Measurements from ENCODE around the gene ZNF76.
"Not testable (repeated sequence)": the region's sequence is repeated elsewhere in the genome, so short reads cannot be mapped to it uniquely, and the experiment has no call there.

The ZNF76 gene

DNA sequence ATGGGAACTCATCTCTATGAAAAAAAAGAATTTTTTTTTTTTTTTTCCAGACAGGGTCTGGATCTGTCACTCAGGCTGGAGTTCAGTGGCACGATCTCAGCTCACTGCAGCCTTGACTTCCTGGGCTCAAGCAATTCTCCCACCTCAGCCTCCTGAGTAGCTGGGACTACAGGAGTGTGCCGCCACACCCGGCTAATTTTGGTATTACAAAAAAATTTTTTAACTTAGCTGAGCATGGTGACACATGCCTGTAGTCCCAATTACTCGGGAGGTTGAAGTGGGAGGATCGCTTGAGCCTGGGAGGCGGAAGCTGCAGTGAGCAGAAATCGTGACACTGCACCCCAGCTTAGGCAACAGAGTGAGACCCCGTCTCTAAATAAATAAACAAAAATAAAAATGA, 45.6 kb downstream of the ZNF76 start:
- no peaks in the 10 kb centered on the region for H3K4me1 ChIP-seq
- no peak for DNase-seq (ENCODE audit: low spot score in 2 of 2)
- no peaks in the 10 kb centered on the region for H3K9me3 ChIP-seq
- in situ Hi-C loops (cut with MboI; ENCODE audit: low sequenced_read_pairs), result no loop called here
- no peak overlapping the region for H3K4me3 ChIP-seq
- no peaks in the 10 kb centered on the region for H3K36me3 ChIP-seq (replicated peaks)
- no peaks in the 10 kb centered on the region; the same call in 1 of the 2 replicates for H3K27me3 ChIP-seq (ENCODE audit: low read depth)

DNA sequence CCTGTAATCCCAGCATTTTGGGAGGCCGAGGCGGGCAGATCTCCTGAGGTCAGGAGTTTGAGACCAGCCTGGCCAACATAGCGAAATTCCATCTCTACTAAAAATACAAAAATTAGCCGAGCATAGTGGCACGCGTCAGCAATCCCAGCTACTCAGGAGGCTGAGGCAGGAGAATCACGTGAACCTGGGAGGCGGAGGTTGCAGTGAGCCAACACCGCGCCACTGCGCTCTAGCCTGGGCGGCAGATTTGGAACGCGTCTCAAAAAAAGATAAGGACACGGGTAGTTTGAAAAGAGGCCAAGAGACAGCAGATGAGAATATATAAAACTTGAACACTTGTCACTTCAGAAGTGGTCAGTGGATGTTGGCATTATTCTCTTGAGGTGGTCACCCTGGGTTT, 47.6 kb downstream of the ZNF76 start:
- H3K4me3 ChIP-seq; H3K27me3 ChIP-seq (ENCODE audit: low read depth); DNase-seq (ENCODE audit: low spot score in 2 of 2); H3K36me3 ChIP-seq (replicated peaks); H3K9me3 ChIP-seq; H3K4me1 ChIP-seq; in situ Hi-C loops (cut with MboI; ENCODE audit: low sequenced_read_pairs): not testable (repeated sequence)

DNA sequence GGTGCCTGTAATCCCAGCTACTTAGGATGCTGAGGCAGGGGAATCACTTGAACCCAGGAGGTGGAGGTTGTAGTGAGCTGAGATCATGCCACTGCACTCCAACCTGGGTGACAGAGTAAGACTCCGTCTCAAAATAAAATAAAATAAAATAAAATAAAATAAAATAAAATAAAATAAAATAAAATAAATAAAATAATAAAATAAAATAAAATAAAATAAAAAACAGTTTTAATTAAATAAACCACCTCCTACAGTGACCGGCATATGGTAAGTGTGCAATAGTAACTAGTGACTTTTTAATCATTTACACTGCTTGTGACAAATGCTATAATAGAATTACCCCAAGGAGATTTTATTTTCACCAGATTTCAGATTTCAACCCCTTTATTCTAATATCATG, 49.0 kb downstream of the ZNF76 start:
- in situ Hi-C loops (cut with MboI; ENCODE audit: low sequenced_read_pairs); DNase-seq (ENCODE audit: low spot score in 2 of 2); H3K36me3 ChIP-seq (replicated peaks); H3K4me1 ChIP-seq; H3K9me3 ChIP-seq; H3K4me3 ChIP-seq; H3K27me3 ChIP-seq (ENCODE audit: low read depth): not testable (repeated sequence)

GRCh38 chr6:35309611-35310264, 50.2 kb downstream of the ZNF76 start:
- in situ Hi-C loops (cut with MboI; ENCODE audit: low sequenced_read_pairs), result no loop called here

DNA sequence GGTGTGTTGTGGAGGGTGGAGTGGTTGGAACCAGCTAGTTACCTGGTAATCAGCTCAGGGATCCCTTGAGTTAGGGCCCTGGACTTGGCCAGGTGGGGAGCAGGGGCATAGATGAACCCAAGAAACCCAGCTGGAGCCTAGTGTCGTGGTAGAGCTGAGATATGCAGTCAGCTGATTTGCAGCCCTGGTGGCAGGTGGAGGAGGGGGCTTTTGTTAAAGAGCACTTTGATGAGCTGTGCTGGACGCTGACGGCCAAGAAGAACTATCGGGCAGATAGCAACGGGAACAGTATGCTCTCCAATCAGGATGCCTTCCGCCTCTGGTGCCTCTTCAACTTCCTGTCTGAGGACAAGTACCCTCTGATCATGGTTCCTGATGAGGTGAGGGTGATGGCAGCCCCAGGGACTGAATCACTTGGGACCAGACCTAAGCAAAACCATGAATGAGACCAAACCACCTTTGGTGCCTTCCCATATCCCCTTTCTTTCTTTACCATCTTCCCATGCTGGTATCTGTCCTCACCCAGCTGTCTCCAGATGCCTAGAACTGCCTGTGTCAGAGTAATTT, 50.8 kb downstream of the ZNF76 start:
- H3K9me3 ChIP-seq, result no peaks in the 10 kb centered on the region
- in situ Hi-C loops (cut with MboI; ENCODE audit: low sequenced_read_pairs), result no loop called here
- no peak for DNase-seq (ENCODE audit: low spot score in 2 of 2)
- H3K27me3 ChIP-seq (ENCODE audit: low read depth), result no peaks in the 10 kb centered on the region; the same call in 1 of the 2 replicates
- H3K36me3 ChIP-seq (replicated peaks), result no peaks in the 10 kb centered on the region
- no peaks in the 10 kb centered on the region for H3K4me1 ChIP-seq
- H3K4me3 ChIP-seq, result no peak overlapping the region

More at GRCh38 chr6:35309611-35310264, 50.2 kb downstream of the ZNF76 start:
- no peaks in the 10 kb centered on the region for H3K36me3 ChIP-seq (replicated peaks)
- no peaks in the 10 kb centered on the region for H3K4me1 ChIP-seq
- no peak for DNase-seq (ENCODE audit: low spot score in 2 of 2)
- H3K9me3 ChIP-seq, result no peaks in the 10 kb centered on the region
- no peak overlapping the region for H3K4me3 ChIP-seq
- no peaks in the 10 kb centered on the region; the same call in 1 of the 2 replicates for H3K27me3 ChIP-seq (ENCODE audit: low read depth)

DNA sequence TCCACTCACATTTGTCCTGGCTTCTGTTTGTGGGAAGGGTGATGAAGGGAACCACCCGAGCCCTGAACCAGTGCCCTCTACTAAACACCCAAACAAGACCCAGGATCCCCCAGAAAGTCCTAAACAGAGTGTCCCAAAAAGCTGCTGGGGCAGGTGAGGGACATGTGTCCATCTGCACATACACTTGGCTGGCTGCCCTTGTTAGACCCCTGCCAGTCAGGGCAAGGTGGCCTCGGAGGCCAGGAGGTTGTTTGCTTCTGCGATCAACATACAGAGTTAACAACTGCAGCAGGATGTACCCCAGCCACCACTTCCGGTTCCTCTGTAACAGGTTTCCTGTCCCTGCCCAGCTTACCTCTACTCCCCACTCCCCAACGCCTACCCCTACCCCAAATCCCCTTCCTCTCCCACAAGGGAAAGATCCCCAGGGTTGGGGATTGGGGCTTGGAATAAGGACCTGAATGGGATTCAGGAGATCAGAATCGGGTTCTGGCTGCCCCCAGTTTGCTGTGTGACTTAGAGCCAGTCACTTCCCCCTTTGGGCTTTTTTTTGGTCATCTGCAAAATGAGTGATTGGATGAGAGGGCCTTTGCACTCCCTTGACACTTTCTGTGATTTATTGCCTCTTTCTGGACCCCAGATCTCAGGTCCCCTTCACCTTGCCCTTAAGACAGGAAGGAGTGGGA, 52.0 kb downstream of the ZNF76 start:
- in situ Hi-C loops (cut with MboI; ENCODE audit: low sequenced_read_pairs), result no loop called here
- H3K27me3 ChIP-seq (ENCODE audit: low read depth), result no peaks in the 10 kb centered on the region; the same call in 1 of the 2 replicates
- DNase-seq (ENCODE audit: low spot score in 2 of 2), result no peak
- H3K4me3 ChIP-seq, result no peak overlapping the region
- no peaks in the 10 kb centered on the region for H3K4me1 ChIP-seq
- no peaks in the 10 kb centered on the region for H3K9me3 ChIP-seq
- H3K36me3 ChIP-seq (replicated peaks), result no peaks in the 10 kb centered on the region

DNA sequence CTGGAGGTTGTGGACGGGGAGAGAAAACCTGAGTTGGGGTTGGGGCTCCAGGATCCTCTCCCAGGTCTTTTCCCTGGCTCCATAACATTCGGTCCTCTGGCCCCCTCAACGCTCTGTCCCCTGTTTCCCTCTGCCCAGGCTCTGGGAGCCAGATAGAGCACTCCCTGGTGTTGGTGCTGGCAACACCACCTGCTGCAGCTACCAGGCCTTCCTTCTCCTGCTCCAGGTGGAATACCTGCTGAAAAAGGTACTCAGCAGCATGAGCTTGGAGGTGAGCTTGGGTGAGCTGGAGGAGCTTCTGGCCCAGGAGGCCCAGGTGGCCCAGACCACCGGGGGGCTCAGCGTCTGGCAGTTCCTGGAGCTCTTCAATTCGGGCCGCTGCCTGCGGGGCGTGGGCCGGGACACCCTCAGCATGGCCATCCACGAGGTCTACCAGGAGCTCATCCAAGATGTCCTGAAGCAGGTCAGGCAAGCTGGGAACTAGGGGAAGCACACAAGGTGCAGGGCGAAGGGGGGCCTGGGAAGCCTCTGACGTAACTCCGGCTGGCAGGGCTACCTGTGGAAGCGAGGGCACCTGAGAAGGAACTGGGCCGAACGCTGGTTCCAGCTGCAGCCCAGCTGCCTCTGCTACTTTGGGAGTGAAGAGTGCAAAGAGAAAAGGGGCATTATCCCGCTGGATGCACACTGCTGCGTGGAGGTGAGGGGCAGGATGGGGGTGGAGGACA, 52.7 kb downstream of the ZNF76 start:
- H3K9me3 ChIP-seq, result no peaks in the 10 kb centered on the region
- in situ Hi-C loops (cut with MboI; ENCODE audit: low sequenced_read_pairs), result no loop called here
- DNase-seq (ENCODE audit: low spot score in 2 of 2), result no peak
- H3K36me3 ChIP-seq (replicated peaks), result no peaks in the 10 kb centered on the region
- no peaks in the 10 kb centered on the region; the same call in 1 of the 2 replicates for H3K27me3 ChIP-seq (ENCODE audit: low read depth)
- no peaks in the 10 kb centered on the region for H3K4me1 ChIP-seq
- no peak overlapping the region for H3K4me3 ChIP-seq

- no peaks in the 10 kb centered on the region; the same call in 1 of the 2 replicates for H3K27me3 ChIP-seq (ENCODE audit: low read depth)
- in situ Hi-C loops (cut with MboI; ENCODE audit: low sequenced_read_pairs), result no loop called here
- H3K4me3 ChIP-seq, result no peak overlapping the region
- H3K9me3 ChIP-seq, result no peaks in the 10 kb centered on the region
- H3K4me1 ChIP-seq, result no peaks in the 10 kb centered on the region
- no peak for DNase-seq (ENCODE audit: low spot score in 2 of 2)
- no peaks in the 10 kb centered on the region for H3K36me3 ChIP-seq (replicated peaks)
These were observed 53.3 kb downstream of the ZNF76 start for GRCh38 chr6:35312807-35313206.

DNA sequence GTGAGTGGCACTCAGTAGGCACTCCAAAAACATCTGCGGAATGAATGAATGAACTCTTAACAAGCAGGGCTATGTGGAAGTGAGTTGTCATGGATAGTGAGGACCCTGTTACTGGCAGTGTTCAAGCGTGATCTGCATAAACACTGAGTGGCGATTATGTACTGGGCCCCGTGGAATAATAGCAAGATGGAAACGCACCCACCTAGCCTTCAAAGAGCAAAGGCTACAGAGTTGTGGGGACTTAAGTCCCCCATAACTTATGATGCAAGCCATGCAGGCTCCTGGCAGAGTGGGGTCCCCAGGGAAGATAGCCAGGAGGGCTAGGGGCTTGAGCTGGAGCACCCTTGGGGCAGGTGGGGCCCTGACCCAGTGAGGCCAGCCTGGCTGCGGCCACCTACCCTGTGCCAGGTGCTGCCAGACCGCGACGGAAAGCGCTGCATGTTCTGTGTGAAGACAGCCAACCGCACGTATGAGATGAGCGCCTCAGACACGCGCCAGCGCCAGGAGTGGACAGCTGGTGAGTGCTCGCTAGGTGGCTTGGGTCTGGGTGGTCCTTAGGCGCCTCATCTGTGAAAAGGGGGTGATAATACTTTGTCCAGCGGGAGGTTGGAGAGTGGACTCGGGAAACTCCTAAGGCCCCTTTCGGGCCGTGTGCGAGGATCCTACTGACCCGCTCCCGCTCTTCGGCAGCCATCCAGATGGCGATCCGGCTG, 58.1 kb downstream of the ZNF76 start:
- DNase-seq (ENCODE audit: low spot score in 2 of 2), result no peak
- no peaks in the 10 kb centered on the region for H3K27me3 ChIP-seq (ENCODE audit: low read depth)
- no peaks in the 10 kb centered on the region for H3K9me3 ChIP-seq
- H3K4me1 ChIP-seq, result no peaks in the 10 kb centered on the region
- no peak overlapping the region for H3K4me3 ChIP-seq
- H3K36me3 ChIP-seq (replicated peaks), result no peaks in the 10 kb centered on the region
- in situ Hi-C loops (cut with MboI; ENCODE audit: low sequenced_read_pairs), result no loop called here

- Histone ChIP-seq H3K4me1 (no peaks in the 10 kb centered on the region), H3K9me3 (no peaks in the 10 kb centered on the region), H3K27me3 (ENCODE audit: low read depth) (no peaks in the 10 kb centered on the region), H3K4me3 (no peak overlapping the region), H3K36me3 (replicated peaks) (no peaks in the 10 kb centered on the region)
- in situ Hi-C loops (cut with MboI; ENCODE audit: low sequenced_read_pairs), result no loop called here
- DNase-seq (ENCODE audit: low spot score in 2 of 2), result no peak
These were observed 58.9 kb downstream of the ZNF76 start for GRCh38 chr6:35318196-35319171.

GRCh38 chr6:35319346-35320030, 60.0 kb downstream of the ZNF76 start:
- no peaks in the 10 kb centered on the region for H3K9me3 ChIP-seq
- H3K36me3 ChIP-seq (replicated peaks), result no peaks in the 10 kb centered on the region
- in situ Hi-C loops (cut with MboI; ENCODE audit: low sequenced_read_pairs), result no loop called here
- DNase-seq (ENCODE audit: low spot score in 2 of 2), result no peak
- no peak overlapping the region for H3K4me3 ChIP-seq
- no peaks in the 10 kb centered on the region for H3K4me1 ChIP-seq
- H3K27me3 ChIP-seq (ENCODE audit: low read depth), result no peaks in the 10 kb centered on the region

DNA sequence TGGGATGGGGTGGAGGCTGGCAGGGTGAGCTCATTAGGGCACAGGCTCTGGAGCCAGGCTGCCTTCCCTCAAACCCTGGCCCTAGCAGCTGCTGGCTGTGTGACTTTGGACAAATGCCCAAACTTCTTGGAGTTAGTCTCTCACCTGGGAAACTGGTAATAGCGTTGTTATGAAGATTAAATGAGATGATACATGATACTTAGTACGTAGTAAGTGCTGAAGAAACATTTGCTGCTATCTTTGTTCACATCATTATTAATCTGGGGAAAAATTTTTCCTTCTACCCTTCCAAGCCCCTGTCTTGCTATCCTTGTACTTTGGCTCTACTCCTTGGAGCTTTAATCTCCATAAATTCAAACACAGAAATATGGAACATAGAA, 60.5 kb downstream of the ZNF76 start:
- Histone ChIP-seq H3K9me3 (no peaks in the 10 kb centered on the region), H3K4me1 (no peaks in the 10 kb centered on the region), H3K36me3 (replicated peaks) (no peaks in the 10 kb centered on the region), H3K27me3 (ENCODE audit: low read depth) (no peaks in the 10 kb centered on the region), H3K4me3 (no peak overlapping the region)
- no peak for DNase-seq (ENCODE audit: low spot score in 2 of 2)
- in situ Hi-C loops (cut with MboI; ENCODE audit: low sequenced_read_pairs), result no loop called here

All from HAP-1 (cell line).